Measurements from ENCODE around the gene SPINK1. TPM values are rescaled to one million over a fixed set of nuclear protein-coding genes. Genes with fewer than 3 reads are reported as not detected.

SPINK1 gene
- total RNA-seq, 1 experiment from 2014 or later: not detected

GRCh38 chr5:147878066-147878759, 46.7 kb upstream of the SPINK1 start, which contains the start of gene SCGB3A2:
Gene SCGB3A2, plus strand, starts transcription at chr5:147878711. Its CDS starts 93 bp downstream, at chr5:147878804.
- CTCF ChIA-PET: no interaction called here
- DNase-seq: no peak
- Histone ChIP-seq H3K36me3 (ENCODE audit: low read depth) (no peaks in the 10 kb centered on the region), H3F3A (ENCODE audit: insufficient read depth, low read depth) (no peaks in the 10 kb centered on the region), H3K4me2 (no peak within 1 kb of the TSS), H3K9me3 (ENCODE audit: insufficient read depth, low read depth) (no peaks in the 10 kb centered on the region), H4K20me1 (ENCODE audit: insufficient read depth) (no peaks in the 10 kb centered on the region), H3K27me3 (ENCODE audit: insufficient read depth, low read depth) (no peaks in the 10 kb centered on the region), H3K27ac (no peak within 1 kb of the TSS), H2AFZ (no peak within 1 kb of the TSS), H3K4me1 (replicated peaks; ENCODE audit: insufficient read depth) (no peaks in the 10 kb centered on the region), H3K4me3 (no peak within 1 kb of the TSS), H3K9me2 (ENCODE audit: insufficient read depth) (no peaks in the 10 kb centered on the region), H3K79me2 (ENCODE audit: low read depth) (no peaks in the 10 kb centered on the region)
- intact Hi-C loops (cut with micrococcal nuclease; ENCODE audit: unreplicated experiment): no loop called here
- TF ChIP-seq, protein P1, sequence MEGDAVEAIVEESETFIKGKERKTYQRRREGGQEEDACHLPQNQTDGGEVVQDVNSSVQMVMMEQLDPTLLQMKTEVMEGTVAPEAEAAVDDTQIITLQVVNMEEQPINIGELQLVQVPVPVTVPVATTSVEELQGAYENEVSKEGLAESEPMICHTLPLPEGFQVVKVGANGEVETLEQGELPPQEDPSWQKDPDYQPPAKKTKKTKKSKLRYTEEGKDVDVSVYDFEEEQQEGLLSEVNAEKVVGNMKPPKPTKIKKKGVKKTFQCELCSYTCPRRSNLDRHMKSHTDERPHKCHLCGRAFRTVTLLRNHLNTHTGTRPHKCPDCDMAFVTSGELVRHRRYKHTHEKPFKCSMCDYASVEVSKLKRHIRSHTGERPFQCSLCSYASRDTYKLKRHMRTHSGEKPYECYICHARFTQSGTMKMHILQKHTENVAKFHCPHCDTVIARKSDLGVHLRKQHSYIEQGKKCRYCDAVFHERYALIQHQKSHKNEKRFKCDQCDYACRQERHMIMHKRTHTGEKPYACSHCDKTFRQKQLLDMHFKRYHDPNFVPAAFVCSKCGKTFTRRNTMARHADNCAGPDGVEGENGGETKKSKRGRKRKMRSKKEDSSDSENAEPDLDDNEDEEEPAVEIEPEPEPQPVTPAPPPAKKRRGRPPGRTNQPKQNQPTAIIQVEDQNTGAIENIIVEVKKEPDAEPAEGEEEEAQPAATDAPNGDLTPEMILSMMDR (conservative IDR thresholded peaks at IDR 0.05): no peak
- no peak for TF ChIP-seq EZH2 (IDR thresholded peaks at IDR 0.05; ENCODE audit: low read depth)
- POLR2A ChIA-PET (ENCODE audit: unreplicated experiment): no interaction called here
- no TSS peak for BruUV-seq (replicated peaks)

DNA sequence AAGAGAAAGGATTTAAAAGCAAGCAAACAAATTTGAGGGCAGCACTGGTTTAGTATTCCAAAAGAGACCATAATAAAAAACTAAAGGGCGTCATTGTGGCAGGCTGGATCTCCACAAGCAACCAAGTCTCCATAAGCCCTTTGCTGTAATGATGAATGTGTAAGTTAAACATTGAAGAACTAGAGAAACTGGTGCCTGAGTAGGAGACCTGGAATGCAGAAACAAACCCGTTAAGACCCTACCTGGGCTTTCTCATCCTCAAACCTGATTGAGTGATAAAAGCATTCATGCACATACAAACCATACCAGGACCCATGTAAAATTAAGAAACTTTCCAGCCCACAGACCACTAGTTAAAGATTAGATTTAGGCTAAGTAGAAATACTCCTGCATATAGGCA, 45.2 kb upstream of the SPINK1 start:
- Histone ChIP-seq H3K27ac (no peak overlapping the region), H3K36me3 (ENCODE audit: low read depth) (no peaks in the 10 kb centered on the region), H3K4me2 (no peak overlapping the region), H3K4me1 (replicated peaks; ENCODE audit: insufficient read depth) (no peaks in the 10 kb centered on the region), H3K9me2 (ENCODE audit: insufficient read depth) (no peaks in the 10 kb centered on the region), H3K9me3 (ENCODE audit: insufficient read depth, low read depth) (no peaks in the 10 kb centered on the region), H4K20me1 (ENCODE audit: insufficient read depth) (no peaks in the 10 kb centered on the region), H3K27me3 (ENCODE audit: insufficient read depth, low read depth) (no peaks in the 10 kb centered on the region), H3K79me2 (ENCODE audit: low read depth) (no peaks in the 10 kb centered on the region), H3F3A (ENCODE audit: insufficient read depth, low read depth) (no peaks in the 10 kb centered on the region), H2AFZ (no peak overlapping the region), H3K4me3 (no peak overlapping the region)
- DNase-seq: no peak
- POLR2A ChIA-PET (ENCODE audit: unreplicated experiment): no interaction called here
- intact Hi-C loops (cut with micrococcal nuclease; ENCODE audit: unreplicated experiment): loop anchor here (2.0 kb wide), 1 partner anchor 54 kb away; no protein-coding TSS in a partner anchor
- no TSS peak for BruUV-seq (replicated peaks)
- no peak for TF ChIP-seq EZH2 (IDR thresholded peaks at IDR 0.05; ENCODE audit: low read depth)
- TF ChIP-seq, protein P1 (conservative IDR thresholded peaks at IDR 0.05): no peak
- CTCF ChIA-PET: no interaction called here

- no peaks in the 10 kb centered on the region for H4K20me1 ChIP-seq (ENCODE audit: insufficient read depth)
- intact Hi-C loops (cut with micrococcal nuclease; ENCODE audit: unreplicated experiment): loop anchor here (2.0 kb wide), 1 partner anchor 53 kb away; no protein-coding TSS in a partner anchor
- no peak overlapping the region for H3K27ac ChIP-seq
- ChIA-PET CTCF (no interaction called here), POLR2A (ENCODE audit: unreplicated experiment) (no interaction called here)
- no peaks in the 10 kb centered on the region for H3K9me2 ChIP-seq (ENCODE audit: insufficient read depth)
- H3K36me3 ChIP-seq (ENCODE audit: low read depth): no peaks in the 10 kb centered on the region
- H3F3A ChIP-seq (ENCODE audit: insufficient read depth, low read depth): no peaks in the 10 kb centered on the region
- no peaks in the 10 kb centered on the region for H3K9me3 ChIP-seq (ENCODE audit: insufficient read depth, low read depth)
- no TSS peak for BruUV-seq (replicated peaks)
- DNase-seq: no peak
- H3K4me2 ChIP-seq: no peak overlapping the region
- no peaks in the 10 kb centered on the region for H3K27me3 ChIP-seq (ENCODE audit: insufficient read depth, low read depth)
- H2AFZ ChIP-seq: no peak overlapping the region
- no peaks in the 10 kb centered on the region for H3K79me2 ChIP-seq (ENCODE audit: low read depth)
- TF ChIP-seq EZH2 (IDR thresholded peaks at IDR 0.05; ENCODE audit: low read depth): no peak
- TF ChIP-seq, protein P1 (conservative IDR thresholded peaks at IDR 0.05): no peak
- H3K4me1 ChIP-seq (replicated peaks; ENCODE audit: insufficient read depth): no peaks in the 10 kb centered on the region
- H3K4me3 ChIP-seq: no peak overlapping the region
These were observed 44.7 kb upstream of the SPINK1 start for GRCh38 chr5:147876141-147876540.
